HG02973 (cell line): ENCODE data around the gene MED13L.
A peak's percentile ranks its signal among the peaks of the same experiment; 100 is the strongest.
"Not testable (repeated sequence)": the region's sequence is repeated elsewhere in the genome, so short reads cannot be mapped to it uniquely, and the experiment has no call there.

Experiments
- ATAC-seq: cut with Tn5 transposase; IDR thresholded peaks from one replicate; pipeline ENCODE4 v1.9.1; 2021; ENCODE audit warnings: moderate library complexity; ENCODE audit not compliant: unreplicated experiment

Gene MED13L

DNA sequence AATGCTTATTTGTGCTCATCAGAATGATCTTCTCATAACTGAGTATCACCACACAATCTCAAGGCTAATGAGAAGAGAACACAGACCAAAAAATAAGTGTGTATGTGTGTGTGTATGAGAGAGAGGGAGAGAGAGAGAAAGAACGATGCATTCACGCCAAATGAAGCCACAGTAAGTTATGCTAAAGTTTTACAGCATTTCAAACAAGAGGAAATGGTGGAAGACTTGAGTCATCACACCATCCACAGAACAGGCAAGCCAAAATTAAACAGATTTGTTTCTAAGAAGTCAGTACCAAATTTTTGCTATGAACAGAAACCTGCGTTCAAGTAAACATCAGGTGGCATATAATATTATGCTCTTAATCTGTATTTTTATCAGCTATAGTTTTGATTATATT is 141.2 kb downstream of the MED13L start:
- ATAC-seq: no peak

- ATAC-seq: no peak
These were observed 142.1 kb downstream of the MED13L start for GRCh38 chr12:116135209-116135930.

DNA sequence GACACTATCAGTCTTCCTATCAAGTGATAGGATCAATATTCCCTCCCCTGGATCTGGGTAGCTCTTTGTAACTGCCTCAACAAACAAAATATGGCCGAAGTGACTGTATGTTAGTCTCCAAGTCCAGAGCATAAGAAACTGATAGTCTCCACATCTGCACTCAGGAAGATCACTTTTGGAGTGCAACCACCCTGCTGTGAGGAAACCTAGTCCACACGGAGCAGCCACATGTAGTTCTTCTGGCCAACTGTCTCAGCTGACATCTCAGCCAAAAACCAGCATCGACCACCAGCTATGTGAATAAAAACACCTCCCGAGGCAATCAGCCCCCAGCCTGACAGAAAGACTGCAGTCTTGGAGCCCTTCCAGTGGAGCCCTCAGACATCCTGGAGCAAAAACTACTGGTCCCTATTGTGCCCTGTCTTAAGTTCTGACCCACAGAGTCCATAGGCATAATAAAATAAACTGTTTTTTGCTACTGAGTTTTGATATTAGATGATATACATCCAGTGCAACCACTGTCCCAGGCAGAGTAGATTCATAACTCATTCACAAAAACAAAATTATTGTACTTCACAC is 143.8 kb downstream of the MED13L start:
- no peak for ATAC-seq

DNA sequence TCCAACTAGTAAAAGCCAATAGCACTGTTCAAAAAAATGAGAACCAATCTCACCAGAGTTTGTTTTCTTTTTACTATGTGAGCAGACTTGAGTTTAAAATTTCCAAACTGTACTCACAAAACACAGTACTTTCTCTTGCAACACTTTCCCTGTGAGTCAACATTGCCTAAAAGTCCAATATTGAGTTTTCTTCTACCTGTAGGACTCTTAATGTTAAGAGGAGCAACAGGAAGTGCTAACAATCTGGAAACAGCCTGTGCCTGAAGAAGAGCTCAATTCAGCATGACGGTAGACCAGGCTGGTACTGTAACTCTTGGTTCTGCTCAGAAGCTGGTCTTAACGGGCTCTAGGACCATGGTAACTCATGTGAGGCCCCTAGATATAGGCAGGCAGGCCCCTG is 144.3 kb downstream of the MED13L start:
- ATAC-seq: no peak

GRCh38 chr12:116131987-116132386 is 145.5 kb downstream of the MED13L start:
- not testable (repeated sequence) for ATAC-seq

DNA sequence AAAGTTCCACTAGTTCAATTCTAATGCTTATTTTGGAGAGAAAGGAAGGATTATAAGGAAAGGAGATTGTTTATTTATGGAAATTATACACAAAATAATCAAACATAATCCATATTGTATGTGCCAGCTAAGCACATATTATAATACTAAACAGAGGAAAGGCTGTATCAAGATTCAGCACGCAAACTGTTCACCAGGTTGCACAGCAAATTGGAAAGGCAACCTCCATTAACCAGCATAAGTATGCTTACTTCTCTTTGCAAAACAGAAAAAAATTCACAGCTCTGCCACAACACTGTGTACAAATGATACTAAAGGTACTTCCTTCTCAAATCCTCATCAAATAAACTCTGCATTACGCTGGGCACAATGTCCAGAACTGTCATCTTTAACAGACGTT is 146.3 kb downstream of the MED13L start:
- ATAC-seq: no peak

- ATAC-seq: no peak
These were observed 147.1 kb downstream of the MED13L start for GRCh38 chr12:116130431-116130830.

- no peak for ATAC-seq
These were observed 148.7 kb downstream of the MED13L start for GRCh38 chr12:116128779-116129178.

GRCh38 chr12:116127859-116128258 is 149.6 kb downstream of the MED13L start:
- ATAC-seq: no peak

DNA sequence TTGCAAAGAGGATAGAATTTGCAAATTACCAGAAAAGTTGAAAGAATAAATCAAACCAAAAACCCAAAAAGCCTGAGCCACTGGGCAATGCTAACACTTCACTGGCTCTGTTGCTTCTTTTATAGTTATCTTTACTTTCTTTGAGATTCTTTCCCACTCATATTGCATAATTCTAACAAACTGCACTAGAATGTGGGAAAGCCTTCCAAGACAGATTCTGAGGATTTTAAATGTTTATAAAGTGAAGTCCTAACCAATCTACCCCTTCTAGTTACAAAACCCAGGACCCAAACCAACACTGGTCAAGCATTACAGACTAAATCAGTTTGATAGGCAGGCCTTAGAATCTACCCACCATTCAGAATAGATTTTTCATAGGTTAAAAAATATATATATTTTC is 150.9 kb downstream of the MED13L start:
- ATAC-seq: no peak

DNA sequence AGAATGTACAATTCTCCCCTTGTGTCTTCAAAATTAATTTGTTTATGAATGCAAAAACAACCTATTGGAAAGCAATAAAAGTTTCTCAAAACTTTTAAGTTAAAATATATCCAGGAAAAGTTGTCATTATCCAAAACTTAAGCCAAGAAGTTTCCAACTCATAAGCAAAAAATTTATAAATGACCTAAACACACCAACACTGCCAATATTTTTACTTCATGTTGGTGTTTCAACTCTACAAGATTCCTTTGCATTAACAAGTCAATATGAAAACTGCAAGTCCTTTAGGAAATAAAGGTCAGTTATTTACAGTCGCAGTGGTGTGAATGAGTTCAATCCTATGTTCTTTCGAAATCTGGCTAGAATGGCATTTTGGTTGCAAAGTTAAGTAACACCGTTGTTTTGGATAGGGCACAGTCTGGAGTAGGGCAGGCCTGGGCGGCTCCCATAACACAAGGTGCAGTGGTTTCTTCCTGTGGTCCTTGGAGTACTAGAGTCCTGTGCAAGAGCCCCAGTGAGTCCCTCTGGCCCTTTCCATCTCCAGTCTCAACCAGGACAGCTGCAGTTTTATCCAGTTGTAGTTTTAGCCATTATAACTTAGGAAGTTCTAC is 151.4 kb downstream of the MED13L start:
- no peak for ATAC-seq

DNA sequence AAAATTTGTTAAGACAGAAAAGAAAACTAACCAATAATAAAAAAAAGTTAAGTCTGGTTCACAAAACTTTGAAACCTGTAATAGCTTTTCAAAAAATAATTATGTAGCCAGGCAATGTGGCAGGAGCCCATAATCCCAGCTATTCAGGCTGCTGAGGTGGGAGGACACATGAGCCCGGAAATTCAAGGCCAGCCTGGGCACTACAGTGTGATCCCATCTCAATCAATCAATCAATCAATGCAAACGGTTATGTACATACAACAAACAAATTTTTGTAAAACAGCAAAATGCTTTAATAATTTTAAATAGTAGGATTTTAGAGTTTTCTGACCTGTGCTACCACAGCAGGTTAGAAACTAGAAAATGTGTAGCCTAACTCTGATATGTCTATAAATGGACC is 152.4 kb downstream of the MED13L start:
- ATAC-seq: no peak

DNA sequence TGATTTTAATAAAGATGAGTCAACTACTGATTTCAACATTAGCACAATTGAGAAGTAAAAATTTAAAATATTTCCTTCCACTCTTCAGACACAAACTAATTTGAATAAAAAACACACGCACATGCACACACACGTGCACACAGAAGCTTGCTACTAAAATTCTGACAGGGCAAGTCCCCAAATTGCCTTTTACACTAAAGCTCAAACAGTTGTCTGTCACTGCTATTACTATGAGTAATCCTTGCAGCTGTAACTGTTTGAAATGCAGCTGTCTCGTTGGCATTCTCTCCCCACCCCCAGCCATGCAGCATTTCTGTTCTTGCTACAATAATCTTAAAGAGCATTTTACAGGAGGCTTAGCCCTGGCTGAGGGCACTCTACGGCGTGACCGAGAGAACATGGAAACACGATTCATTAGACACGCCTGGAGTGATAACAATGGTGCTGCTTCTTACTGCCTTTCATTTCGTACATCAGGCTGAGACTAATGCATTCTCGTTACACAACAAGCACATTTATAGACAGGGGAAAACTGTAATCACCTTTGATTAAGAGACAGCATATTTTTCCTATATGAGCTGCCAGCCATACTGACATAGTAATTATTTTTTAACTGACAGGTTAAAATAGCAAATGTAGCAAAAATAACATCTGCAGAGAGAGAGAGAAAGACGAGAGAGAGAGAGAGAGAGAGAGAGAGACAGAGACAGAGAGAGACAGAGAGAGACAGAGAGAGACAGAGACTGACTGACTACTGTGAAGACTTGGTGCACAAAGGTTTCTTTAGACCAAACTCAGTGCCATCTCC is 153.8 kb downstream of the MED13L start:
- ATAC-seq: peak; percentile 92

DNA sequence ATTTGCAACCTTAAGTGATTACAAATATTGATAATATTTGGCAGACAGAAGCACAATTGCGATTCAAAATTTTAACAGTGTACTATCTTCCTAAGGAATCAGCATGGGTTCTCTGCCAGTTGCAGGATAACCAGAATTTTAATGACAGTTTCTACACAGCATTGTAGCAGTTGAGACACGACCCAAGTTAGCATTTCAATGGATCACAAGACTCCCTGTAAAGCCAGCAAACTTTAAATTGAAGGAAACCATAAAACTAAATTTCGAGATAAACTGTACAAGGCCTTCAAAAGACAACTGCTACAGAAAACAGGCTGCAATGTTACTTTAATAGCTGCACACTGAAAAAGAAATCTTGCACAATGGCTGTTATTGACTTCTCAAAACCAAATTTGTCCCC is 154.9 kb downstream of the MED13L start:
- ATAC-seq: no peak

DNA sequence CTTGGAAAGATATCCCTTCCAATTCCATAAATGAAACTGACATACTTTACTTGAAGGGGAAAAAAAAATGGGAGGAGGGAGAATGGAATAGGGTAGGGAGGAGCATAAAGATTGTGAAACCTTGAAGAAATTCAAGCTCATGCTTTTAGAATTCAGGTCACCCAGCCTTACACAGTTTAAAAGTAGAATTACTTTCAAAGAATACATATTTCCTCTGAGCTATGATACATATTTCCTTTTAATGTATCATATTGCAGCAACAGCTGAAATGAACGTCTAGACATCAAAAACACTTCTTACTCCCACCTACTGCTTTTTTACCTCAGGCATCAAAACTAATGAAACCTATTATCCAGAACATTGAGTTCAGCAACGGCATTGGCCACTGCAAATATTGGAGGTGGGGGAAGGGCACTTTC is 156.0 kb downstream of the MED13L start:
- ATAC-seq: no peak

- no peak for ATAC-seq
These were observed 160.7 kb downstream of the MED13L start for GRCh38 chr12:116116650-116117424.

GRCh38 chr12:116113398-116114130 is 163.9 kb downstream of the MED13L start:
- ATAC-seq: no peak

GRCh38 chr12:116106870-116107269 is 170.6 kb downstream of the MED13L start:
- no peak for ATAC-seq

DNA sequence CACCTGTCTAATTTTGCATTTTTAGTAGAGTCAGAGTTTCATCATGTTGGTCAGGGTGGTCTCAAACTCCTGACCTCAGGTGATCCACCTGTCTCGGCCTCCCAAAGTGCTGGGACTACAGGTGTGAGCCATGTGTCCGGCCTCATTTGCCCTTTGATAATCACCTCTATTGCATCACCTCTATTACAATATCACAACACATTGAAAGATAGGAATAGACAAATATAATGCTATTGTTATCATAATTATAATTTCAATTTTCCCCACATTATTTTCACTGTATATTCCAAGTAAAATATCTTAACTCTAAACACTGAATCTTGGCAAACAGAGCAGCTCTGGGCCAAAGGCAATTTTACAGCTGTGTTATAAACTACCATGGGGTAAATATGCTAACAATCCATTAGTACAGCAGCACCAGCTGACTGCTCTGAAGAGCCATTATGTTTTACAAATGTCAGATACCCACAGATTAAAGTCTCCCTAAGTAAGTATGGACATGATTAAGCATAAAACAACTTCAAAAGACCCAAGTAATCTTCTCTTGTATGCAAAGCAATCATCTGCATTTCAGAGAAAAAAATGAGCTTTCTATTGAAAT is 173.2 kb downstream of the MED13L start:
- ATAC-seq: no peak

DNA sequence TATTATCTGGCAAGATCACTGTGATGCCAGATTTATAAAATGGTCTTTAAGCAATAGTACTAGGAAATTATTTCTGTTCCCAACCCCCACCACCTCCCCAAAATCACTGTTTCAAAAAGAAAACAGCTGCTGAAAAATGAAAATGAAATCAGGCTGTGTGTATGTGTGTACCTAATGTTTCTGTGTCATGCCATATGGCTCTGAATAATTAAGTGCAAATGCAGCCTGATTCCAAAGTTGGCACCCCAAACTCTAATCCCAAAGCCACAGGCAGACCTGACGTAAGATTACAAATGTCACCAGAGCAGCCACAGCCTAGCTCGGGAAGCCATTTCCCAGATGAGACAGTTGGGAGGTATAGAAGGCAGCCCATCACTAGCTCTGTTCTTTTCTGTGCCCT is 175.5 kb downstream of the MED13L start:
- no peak for ATAC-seq
